Measurements from ENCODE around the gene OR13J1. TPM values are rescaled to one million over a fixed set of nuclear protein-coding genes. Genes with fewer than 3 reads are reported as not detected.

OR13J1 gene, protein sequence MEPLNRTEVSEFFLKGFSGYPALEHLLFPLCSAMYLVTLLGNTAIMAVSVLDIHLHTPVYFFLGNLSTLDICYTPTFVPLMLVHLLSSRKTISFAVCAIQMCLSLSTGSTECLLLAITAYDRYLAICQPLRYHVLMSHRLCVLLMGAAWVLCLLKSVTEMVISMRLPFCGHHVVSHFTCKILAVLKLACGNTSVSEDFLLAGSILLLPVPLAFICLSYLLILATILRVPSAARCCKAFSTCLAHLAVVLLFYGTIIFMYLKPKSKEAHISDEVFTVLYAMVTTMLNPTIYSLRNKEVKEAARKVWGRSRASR
- total RNA-seq (2022; extraction: Qiagen RNA extraction) = not detected in 5 replicates

DNA sequence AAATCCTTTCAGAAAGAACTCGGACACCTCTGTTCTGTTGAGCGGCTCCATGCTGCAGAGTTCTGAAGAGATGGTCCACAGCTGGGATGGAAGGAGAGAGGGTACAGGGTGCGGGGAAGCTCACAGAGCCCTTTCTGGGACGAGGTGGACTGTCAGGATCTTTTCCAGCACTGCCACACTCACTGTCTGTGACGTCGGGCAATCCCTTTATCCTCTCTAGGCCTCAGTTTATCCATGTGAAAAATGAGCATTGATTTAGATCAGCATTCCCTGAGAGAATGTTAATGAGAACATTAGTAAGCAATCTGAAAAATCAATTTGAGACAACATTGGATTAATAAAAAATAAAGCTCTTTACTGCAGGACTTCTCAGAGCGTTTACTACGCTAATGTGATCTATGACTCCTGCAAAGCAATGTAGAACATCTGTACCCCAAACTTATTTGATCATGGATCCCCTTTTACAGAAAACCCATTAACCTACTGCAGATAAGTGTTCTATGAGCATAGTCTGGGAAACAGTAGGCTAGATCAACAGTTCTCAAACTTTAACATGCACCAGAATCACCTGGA lies at the start of gene OR13J1:
OR13J1 (minus strand) TSS at position 51 of the 573 bp plus-strand sequence; CDS start at position 51, 0 bp downstream.

DNA sequence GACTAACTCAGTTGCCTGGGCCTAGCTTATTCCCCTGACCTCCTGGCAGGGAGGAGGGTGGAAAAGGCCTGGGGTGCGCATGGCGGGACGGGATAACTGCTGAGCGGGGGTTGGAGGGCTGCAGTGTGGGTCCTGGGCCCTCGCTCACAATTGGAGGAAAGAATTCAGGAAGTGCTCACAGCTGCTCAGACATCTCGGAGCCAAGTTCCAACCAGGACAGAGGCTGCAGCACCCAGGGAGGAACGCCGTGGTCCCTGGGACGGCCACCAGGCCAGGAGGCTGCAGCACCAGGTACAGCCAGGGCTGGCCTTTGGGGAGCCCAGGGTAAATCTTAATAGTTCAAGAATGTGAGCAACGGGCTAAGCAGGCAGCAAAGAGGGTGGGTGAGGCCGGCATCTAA lies 39.1 kb upstream of the OR13J1 start, which contains the start of gene SPAAR:
SPAAR (plus strand) TSS at position 217 of the 400 bp plus-strand sequence. CDS start 974 bp downstream, outside the sequence.

DNA sequence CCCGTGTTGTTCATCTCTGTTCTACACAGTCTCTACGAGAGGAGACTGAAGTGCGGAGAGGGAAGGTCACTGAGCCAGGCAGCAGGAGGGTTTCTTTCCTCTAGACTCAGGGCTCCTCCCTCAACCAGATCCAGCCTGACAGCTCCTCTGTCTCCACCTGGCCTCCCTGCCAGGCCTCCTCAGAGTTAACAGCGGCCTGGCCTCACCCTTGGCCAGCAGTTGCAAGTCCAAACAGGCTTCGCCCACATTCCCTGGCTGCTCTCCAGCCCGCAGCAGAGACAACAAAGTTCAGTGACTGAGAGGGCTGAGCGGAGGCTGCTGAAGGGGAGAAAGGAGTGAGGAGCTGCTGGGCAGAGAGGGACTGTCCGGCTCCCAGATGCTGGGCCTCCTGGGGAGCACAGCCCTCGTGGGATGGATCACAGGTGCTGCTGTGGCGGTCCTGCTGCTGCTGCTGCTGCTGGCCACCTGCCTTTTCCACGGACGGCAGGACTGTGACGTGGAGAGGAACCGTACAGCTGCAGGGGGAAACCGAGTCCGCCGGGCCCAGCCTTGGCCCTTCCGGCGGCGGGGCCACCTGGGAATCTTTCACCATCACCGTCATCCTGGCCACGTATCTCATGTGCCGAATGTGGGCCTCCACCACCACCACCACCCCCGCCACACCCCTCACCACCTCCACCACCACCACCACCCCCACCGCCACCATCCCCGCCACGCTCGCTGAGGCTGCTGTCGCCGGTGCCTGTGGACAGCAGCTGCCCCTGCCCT lies 35.9 kb upstream of the OR13J1 start, which contains the start of gene HRCT1:
HRCT1 (plus strand) TSS at position 291 of the 768 bp plus-strand sequence; CDS start at position 377, 86 bp downstream.

DNA sequence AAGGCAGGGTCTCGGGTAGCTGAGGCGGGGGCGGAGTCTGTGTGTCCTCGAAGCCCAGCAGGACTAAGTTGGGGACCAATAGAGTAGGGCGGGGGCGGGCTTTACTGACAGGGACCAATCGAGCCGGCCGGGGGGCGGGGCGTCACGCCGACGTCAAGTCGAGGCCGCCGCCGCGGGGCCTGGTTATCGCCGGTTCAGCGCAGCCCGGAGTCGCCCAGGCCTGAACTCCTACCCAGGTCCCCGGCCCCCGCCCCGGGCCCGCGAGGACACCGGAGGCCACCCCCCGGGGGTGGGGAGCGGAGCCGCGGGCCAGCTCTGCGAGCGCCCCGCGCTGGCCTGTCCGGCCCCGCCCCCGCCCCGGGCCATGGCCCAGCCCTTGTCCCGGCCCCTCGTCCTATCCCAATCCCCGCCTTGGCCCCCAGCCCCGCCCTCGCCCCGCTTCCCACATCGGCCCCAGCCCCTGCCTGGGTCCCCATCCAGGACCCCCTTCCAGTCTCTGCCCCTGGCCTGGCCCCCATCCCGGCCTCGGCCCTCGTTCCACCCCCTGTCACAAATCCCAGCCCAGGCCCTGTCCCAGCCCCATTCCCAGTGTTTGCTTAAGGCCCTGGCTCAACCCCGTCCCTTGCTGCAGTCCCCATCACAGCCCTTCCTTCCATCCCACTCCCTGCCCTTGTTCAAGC lies 41.0 kb downstream of the OR13J1 start, which contains the start of gene TMEM8B:
TMEM8B (plus strand) TSS at position 145 of the 680 bp plus-strand sequence; CDS start at position 365, 220 bp downstream.

DNA sequence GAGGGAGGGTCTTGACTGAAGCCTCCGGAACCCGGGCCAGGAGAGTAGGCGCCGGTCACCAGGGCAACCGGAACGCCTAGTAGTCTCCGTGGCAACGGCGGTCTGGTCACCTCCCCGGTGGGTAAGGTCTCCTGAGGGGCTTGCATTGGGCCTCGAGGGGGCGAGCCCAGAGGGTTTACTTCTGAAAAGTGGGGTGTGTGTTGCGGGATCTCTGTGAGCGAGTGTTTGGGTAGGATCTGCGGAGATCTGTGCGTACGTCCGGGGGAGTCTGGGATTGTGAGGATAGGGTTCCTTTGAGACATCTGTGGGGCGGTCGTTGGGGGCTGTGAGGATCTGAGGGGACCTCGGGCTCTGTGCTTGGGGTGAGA lies 41.5 kb downstream of the OR13J1 start, which contains the start of gene FAM221B:
FAM221B (minus strand) TSS at position 17 of the 368 bp plus-strand sequence. CDS start 2,571 bp downstream, outside the sequence.

Other genes starting within 250 kb of the OR13J1 start
- not detected in 5 replicates for gene SIT1, start 219.5 kb downstream of the OR13J1 start, total RNA-seq (2022; extraction: Qiagen RNA extraction)
- 4.7 to 10.3 TPM (median 5.3 TPM) in 3 of 5 replicates, not detected in the others for gene RMRP, start 212.4 kb downstream of the OR13J1 start, total RNA-seq (2022; extraction: Qiagen RNA extraction)
- 24.5 to 32.3 TPM (median 29.5 TPM) in 5 replicates for gene CCDC107, start 212.1 kb downstream of the OR13J1 start, total RNA-seq (2022; extraction: Qiagen RNA extraction)
- 11.5 to 16.2 TPM (median 15.4 TPM) in 5 replicates for gene ARHGEF39, start 205.2 kb downstream of the OR13J1 start, total RNA-seq (2022; extraction: Qiagen RNA extraction)
- 5.6 to 10.5 TPM (median 8.9 TPM) in 5 replicates for gene CA9, start 196.5 kb downstream of the OR13J1 start, total RNA-seq (2022; extraction: Qiagen RNA extraction)
- gene TPM2, start 180.5 kb downstream of the OR13J1 start, total RNA-seq (2022; extraction: Qiagen RNA extraction) = 663 to 742 TPM (median 711 TPM) in 5 replicates
- 103 to 127 TPM (median 113 TPM) in 5 replicates for gene TLN1, start 138.2 kb downstream of the OR13J1 start, total RNA-seq (2022; extraction: Qiagen RNA extraction)
- 52.5 to 59.5 TPM (median 55.6 TPM) in 5 replicates for gene CREB3, start 137.7 kb downstream of the OR13J1 start, total RNA-seq (2022; extraction: Qiagen RNA extraction)
- 22.8 to 39.1 TPM (median 34.1 TPM) in 5 replicates for gene GBA2, start 121.2 kb downstream of the OR13J1 start, total RNA-seq (2022; extraction: Qiagen RNA extraction)
- 11.9 to 19.3 TPM (median 18.8 TPM) in 5 replicates for gene RGP1, start 121.1 kb downstream of the OR13J1 start, total RNA-seq (2022; extraction: Qiagen RNA extraction)
- not detected in 5 replicates for gene MSMP, start 116.1 kb downstream of the OR13J1 start, total RNA-seq (2022; extraction: Qiagen RNA extraction)
- 3.6 to 6.2 TPM (median 5.0 TPM) in 5 replicates for gene NPR2, start 78.8 kb downstream of the OR13J1 start, total RNA-seq (2022; extraction: Qiagen RNA extraction)
- 0.24 to 0.51 TPM (median 0.34 TPM) in 5 replicates for gene SPAG8, start 58.1 kb downstream of the OR13J1 start, total RNA-seq (2022; extraction: Qiagen RNA extraction)
- 73.2 to 94.8 TPM (median 82.2 TPM) in 5 replicates for gene HINT2, start 55.4 kb downstream of the OR13J1 start, total RNA-seq (2022; extraction: Qiagen RNA extraction)
- gene FAM221B, start 41.7 kb downstream of the OR13J1 start, total RNA-seq (2022; extraction: Qiagen RNA extraction) = not detected in 5 replicates
- gene TMEM8B, start 41.2 kb downstream of the OR13J1 start, total RNA-seq (2022; extraction: Qiagen RNA extraction) = 2.1 to 4.5 TPM (median 3.6 TPM) in 5 replicates
- gene HRCT1, start 35.8 kb upstream of the OR13J1 start, total RNA-seq (2022; extraction: Qiagen RNA extraction) = 0.14 to 0.40 TPM (median 0.18 TPM) in 5 replicates
- gene SPAAR, start 39.1 kb upstream of the OR13J1 start, total RNA-seq (2022; extraction: Qiagen RNA extraction) = 0.10 to 0.20 TPM (median 0.15 TPM) in 4 of 5 replicates, not detected in the other
- gene OR2S2, start 87.8 kb upstream of the OR13J1 start, total RNA-seq (2022; extraction: Qiagen RNA extraction) = not detected in 5 replicates
- 5.0 to 6.0 TPM (median 5.7 TPM) in 5 replicates for gene RECK, start 166.5 kb upstream of the OR13J1 start, total RNA-seq (2022; extraction: Qiagen RNA extraction)